ENCODE results near the gene SGK1.
"Not testable (repeated sequence)": the region's sequence is repeated elsewhere in the genome, so short reads cannot be mapped to it uniquely, and the experiment has no call there.

The SGK1 gene

DNA sequence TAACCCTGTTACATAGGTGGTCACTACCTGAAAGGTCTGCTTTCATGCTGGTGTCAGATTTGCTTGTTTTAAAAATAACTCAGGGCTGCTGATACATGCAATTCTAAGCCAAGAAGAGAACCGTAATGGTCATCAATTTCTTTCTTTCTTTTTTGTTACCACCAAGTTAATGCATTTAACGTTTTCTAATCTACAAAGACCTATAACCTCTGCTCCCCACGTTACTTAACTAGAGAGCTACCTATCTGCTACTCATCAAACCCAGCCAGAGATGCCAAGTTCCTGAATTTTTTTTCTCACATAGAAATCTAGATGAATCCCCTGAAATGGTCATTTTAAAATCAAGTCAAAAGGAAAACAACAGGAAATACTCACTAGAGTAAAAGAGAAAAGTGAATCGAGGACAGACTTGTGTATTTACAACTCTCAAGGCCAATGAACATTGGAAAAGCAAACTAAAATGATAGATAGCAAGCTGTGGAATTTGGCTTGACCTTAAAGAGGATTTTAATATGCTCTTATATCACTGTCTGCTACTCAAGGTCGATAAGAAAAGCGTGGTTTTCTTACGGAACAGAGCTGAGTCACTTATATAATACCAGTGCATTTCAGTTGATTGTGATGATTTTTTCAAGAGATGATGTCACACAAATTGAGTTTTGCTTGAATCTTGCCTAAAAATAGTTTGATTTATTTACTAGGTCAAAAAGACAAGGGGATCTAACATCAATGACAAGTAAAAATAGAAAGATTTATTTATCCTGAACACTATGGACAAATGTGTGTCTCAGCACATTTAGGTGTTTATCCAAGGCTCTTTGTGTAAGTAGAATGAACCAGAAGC lies 67.9 kb downstream of the SGK1 start:
- no peak for DNase-seq

DNA sequence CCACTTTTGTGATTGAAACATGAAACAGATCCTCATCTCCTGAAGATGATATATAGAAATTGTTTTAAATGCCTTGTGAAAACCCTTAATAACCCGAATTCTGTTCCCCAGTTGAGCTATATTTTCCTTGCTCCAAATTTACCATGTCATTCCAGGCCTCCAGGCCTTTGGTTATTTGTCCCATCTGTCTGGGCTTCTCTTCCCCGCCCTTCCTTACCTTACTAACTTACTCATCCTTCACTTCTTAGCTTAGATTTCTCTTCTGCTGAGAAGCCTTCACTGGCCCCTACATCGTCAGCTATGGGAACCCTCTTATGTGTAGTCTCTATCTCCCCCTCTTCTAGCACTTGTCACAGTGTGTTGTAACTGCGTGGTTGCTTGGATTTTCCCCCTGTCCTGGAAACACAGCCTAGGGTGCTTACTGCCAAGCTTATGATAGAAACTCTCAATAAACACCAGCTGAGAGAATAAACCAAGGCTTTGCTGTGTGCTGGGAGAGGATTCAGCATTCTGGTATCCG lies 68.6 kb downstream of the SGK1 start:
- DNase-seq: no peak

DNA sequence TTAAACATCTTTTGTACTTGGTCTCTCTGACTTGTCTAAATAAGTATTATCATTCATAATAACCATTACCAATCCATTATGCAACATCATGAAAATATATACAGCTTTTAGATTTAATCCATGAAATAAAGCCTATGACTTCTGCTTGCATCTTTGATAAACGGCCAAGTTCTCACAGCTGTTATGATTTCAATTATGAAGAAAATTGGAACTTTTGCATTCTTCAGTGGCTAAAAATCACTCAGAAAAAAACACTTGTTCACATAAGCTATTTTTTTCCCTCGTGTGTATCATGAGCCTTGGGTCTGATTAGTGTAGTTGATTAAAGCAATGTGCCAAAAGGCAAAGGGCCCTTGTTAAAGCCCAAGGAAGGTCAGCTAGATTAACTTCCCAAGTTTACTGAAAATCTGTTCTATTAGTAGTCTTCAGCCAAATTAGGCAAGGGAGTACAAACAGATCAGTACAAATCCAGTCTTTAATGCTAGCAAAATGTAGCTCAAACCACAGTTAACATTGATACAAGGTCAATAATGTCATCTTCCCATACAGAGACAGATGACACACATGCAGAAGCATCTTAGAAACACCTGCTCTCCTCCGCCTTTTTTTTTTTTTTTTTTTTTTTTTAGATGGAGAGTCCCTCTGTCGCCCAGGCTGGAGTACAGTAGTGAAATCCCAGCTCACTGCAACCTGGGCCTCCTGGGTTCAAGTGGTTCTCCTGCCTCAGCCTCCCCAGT lies 69.9 kb downstream of the SGK1 start:
- no peak for DNase-seq

DNA sequence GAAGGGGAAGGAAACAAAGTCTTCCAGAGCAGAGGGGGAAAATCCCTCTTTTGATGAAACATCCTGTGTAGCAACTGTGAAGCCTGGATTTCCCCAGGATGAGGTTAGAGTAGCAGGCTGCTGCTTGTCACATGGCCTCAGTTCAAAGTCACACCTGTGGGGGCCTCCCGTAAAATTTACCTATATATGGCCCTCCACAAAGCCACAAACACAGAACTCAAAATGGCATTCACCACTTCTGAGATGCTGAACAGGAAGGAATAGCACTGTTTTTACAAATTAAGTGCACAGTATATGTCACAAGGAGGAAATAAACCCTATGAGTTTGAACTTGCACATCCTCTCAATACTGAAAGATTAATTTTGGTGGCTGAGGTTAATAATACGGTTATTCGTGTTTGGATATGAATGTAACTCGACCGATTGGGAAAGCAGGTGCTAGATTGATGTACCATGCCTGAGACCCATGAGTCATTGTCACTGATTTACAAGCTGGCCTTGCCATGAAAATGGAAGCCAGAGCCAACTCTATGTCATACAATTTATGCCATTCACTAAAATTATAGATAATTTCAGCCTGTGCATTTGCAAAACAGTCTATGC lies 70.6 kb downstream of the SGK1 start:
- DNase-seq: no peak

DNA sequence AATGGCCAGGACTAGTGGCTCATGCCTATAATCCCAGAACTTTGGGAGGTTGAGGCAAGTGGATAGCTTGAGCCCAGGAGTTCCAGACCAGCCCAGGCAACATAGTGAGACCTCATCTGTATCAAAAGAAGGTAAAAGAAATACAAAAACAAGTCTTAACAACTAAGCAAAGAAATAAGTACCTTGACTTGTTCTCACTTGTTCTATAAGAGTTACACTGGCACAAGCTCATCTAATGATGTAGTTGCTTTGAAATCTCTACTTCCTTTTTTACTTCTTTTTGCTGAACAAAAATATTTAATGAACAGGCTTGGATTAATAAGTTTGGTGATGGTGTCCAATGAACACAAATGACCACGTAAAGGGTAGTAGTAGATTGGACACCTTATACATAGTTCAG lies 72.2 kb downstream of the SGK1 start:
- DNase-seq: no peak

DNA sequence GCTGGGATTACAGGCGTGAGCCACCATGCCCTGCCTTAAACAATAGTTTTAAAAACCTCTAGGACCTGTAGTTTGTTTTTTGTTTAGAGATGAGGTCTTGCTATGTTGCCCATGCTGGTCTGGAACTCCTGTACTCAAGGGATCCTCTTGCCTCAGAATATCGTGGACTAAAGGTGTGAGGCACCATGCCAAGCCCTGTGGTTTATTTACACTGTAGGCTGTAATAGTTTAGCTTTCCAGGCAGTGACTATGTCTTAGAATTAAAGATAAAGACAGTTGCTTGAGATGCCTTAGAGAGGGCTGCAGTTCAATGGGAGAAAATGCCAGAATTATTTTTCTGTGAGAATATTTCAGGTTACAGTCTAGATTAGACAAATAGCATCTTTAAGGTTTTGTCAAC lies 72.9 kb downstream of the SGK1 start:
- no peak for DNase-seq

DNA sequence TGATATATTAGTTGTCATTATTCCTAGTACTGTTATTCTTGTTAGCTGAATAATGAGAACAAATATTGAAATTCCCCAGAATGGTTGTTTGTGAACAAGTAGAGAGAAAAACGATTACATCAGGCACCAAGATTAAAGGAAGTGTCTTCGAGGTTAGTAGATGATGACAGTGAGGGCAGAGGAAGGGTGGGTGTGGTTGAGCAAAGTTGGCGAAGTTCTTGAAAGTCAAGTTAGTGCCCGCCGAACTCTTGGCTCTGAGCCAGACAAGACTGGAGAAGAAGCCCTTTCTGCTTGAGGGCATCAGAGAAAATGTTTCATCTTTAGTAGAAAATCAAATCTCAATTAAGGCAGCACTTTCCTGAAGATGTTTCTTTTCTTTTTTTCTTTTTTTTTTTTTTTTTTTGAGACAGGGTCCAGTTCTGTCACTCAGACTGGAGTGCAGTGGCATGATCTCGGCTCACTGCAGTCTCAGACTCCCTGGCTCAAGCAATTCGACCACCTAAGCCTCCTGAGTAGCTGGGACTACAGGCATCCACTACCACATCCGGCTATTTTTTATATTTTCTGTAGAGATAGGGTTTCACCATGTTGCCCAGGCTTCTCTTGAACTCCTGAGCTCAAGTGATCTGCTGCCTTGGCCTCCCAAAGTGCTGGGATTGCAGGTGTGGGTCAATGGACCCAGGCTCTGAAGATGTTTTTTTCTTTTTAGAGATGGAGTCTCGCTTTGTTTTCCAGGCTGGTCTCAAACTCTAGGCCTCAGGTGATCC lies 77.1 kb downstream of the SGK1 start:
- no peak for DNase-seq

DNA sequence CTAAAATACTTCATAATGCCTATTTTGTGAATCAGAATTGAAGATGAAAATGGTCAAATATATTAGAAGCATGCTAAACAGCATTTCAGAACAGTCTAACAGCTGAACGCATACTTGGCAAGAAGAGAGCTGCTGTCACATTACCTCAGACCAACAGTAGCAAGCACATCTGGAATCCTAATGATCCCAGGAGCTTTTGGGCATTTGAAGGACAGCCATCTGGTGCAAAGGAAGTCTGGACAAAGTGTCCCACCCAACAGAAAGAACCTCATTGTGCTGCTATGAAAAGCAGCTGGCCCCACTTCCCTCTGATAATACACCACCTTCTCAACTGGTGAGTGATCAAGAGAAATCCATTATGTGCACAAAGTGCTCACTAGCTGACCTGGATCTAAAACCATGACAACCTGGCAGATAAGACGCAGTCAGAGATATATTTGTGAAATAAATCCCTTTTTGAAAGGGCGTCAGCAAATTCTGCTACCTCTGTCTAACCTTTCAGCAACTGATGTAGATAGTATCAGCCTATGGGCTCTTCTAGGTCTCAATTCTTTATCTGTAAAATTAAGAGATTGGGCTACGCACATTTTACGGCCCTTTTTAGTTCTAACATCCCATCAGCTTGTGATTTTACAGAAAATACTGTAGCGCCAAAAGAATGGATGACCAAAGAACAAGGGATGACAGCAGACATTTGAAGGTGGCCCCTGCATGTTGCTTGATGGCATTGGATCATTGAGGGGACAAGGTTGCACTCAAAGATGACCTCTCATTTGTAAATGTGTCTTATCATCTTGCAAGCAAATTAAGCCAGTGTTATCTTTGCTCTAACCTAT lies 78.7 kb downstream of the SGK1 start:
- no peak for DNase-seq

DNA sequence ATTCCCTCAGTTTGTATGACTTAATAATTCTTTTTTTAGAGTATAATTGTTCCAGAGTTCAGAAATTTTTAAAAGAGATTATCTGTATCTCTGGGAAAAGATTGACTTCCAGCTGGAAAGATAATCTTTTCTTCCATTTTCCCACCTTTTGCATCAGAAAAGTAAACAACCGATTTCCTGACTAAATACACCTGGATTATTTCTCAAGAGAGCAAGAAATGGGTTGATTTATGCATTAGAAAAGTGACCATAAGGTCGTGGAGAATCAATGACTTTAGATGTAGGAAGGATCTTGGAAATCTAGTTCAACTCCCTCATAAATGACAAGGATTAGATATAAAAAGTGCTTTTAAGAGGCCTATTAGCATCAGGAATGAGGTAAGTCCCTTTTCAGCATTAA lies 79.9 kb downstream of the SGK1 start:
- no peak for DNase-seq

DNA sequence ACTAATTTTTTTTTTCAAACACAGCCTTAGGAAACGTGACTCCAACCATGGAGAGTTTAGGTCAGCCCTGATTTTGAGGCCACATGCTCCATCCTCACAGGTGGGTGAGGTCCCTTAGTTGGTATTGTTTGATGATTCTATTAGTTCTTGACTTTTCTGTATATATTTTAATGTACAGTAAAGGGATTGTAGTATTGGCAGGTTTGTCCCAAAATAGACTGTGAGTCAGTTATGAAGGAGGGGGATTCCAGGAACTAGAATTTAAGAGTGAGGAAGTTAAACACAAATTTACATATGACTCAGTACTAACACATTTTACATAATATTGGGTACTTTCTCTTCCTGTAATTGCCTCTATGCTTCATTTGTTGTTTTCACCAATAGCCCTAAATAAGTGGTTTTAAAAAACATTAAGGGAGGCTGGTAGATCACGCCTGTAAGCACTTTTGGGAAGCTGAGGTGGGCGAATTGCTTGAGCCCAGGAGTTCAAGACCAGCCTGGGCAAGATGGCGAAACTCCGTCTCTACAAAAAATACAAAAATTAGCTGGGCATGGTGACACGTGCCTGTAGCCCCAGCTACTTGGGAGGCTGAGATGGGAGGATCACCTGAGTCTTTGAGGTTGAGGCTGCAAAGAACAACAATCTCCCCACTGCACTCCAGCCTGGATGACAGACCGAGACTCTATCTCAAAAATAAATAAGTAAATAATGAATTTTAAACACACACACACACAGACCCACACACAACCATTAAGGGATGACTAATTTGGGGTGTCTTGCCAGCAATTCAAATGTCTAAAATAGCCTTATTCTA lies 81.8 kb downstream of the SGK1 start:
- no peak for DNase-seq

DNA sequence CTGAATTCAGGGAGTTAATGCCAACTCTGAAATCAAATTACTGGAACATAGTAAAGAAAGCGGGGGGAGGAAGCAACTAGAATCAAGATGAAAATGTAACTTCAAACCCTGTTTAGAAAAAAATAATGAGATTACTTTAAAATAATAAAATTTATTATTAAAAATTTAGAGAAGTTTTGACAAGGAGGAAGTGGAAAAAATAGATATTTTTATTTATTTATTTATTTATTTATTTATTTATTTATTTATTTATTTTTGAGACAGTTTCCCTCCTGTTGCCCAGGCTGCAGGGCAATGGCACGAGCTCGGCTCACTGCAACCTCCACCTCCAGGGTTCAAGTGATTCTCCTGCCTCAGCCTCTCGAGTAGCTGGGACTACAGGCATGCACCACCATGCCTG lies 82.6 kb downstream of the SGK1 start:
- not testable (repeated sequence) for DNase-seq

DNA sequence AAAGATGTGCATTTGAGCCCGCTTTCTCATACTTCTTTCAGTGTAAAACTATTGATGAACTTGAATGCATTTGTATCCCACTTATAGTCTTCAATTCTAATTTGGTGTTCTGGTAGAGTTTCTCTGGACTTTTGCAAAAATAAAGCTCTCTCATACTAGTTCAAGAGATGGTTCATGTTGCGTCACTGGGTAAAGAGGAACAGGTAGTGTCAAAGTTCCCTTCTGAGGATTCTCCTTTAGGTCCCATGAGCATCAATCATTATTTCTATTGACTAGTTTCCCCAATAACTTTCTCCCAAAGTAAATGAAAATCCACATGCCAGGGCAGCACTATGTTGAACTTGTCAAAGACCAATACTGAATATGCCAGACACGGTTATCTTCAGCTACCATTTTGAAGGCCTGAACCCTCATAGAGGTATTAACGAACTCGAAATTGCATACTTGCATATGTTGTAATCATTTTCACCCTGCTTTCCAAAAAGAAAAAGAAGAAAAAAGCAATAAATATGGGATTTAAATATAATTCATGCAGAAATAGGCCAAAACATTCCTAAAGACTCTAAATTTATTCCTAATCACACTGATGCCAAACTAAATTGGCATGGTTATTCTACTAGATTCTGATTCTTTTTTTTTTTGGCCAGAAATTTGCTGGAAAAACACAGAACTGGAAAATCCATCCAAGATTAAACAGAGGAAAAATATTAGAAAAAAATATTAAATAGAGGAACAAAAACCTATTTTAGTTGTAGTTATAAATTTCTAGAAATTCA lies 84.5 kb downstream of the SGK1 start:
- no peak for DNase-seq

DNA sequence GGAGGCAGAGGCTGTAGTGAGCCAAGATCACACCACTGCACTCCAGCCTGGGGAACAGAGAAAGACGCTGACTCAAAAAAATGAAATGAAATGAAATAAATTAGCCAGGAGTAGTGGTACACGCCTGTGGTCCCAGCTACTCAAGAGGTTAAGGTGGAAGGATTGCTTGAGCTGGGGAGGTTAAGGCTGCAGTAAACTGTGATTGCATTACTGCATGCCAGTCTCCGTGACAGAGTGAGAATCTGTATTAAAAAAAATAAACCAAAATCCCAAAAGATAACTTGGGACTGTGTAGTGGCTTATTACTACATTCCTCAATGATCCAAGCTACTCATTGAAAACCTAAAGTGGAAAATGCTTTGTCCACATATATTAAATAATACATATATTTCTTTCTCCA lies 87.0 kb downstream of the SGK1 start:
- DNase-seq: no peak

DNA sequence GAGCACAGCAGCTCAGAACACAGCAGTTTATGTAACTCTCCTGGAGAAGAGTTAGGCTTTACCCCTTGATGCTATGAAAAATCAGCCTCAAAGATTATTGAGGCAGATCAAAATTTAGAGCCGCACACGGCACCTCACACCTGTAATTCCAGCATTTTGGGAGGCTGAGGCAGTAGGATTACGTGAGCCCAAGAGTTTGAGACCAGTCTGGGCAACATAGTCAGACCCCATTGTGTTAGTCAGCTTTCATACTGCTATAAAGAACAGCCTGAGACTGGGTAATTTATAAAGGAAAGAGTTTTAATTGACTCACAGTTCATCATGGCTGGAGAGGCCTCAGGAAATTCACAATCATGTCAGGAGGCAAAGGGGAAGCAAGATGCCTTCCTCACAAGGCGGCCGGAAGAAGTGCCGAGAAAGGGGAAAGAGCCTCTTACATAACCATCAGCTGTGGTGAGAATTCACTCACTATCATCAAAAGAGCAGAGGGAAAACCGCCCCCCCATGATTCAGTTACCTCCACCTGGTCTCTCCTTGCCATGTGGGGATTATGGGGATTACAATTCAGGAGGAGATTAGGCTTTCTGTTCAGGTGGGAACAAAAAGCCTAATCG lies 87.7 kb downstream of the SGK1 start:
- no peak for DNase-seq

DNA sequence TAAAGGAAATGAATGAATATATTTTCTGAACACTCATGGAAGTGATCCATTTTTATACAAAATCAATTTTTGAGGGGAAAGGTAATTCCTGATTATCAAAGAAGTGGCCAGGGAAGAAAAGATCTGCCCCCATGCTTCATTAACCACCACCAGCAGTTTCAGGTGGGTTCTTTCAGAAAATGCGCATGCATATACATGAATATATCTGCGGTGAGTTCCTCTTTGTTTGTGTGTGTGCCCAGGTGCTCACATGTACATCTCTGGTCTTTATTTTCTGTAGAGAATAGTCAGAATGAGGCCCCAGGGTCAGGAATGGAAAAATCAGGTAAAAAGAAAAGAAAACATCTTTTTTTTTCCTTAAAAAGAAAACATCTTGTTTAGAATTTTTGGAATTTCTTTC lies 88.4 kb downstream of the SGK1 start:
- no peak for DNase-seq

DNA sequence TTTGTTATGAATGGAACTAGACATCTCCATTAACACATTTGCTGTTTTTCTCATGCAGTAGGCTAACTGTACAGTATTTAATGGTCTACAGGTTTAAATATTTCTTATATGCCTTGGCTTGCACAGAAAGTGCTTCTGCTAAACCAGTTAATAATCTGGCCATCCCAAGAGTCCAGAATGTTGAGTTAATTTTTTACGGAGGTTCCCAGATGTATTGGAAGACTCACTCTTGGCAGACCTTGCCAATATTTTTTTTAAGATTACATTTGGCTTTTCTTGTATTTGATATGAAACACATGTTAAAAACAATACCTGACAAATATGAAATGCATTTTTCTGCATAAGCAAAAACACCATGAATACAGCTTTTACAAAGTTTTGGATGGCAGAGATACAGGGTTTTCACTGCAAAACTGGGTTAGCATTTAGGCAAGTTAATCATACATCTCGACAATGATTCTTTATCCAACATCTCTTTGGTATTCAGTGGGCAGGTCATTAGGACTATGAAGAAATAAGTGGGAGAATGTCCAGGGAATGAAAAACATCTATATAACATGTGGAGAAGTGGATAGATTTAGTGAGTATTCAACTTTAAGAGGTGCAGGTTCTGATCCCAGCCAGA lies 94.0 kb downstream of the SGK1 start:
- no peak for DNase-seq

DNA sequence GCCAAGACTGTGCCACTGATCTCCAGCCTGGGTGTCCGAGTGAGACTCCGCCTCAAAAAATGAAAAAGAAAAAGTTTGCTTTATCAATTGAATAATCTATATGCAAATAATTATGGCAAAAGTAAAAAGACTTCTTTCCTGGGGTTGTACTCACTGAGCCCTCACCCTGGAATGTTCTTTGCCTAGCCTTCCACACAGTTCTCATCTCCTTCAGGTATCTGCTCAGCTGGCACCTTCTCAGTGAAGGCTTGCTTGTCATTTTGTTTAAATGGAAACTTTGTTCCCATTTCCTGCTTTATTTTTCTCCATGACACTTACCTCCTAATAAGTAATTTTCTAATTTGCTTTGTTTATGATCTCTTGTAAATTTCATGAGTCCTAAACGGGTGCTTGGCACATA lies 96.7 kb downstream of the SGK1 start:
- DNase-seq: no peak

DNA sequence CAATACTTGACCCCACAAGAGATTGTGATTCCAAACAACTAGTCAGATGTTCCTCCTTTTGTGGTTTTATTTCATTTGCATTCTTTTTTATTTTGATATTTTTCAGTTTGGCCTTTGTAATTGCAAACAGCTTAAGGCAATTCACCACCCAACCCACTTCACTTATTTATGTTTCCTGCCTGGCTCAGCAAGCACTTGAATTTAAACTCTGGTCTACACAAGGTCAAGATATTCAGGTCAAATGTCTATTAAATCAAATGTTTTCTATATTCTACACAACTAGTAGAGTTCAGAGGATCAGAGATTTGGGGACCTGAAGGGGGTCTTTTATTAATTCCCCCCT lies 100.1 kb downstream of the SGK1 start:
- no peak for DNase-seq

DNA sequence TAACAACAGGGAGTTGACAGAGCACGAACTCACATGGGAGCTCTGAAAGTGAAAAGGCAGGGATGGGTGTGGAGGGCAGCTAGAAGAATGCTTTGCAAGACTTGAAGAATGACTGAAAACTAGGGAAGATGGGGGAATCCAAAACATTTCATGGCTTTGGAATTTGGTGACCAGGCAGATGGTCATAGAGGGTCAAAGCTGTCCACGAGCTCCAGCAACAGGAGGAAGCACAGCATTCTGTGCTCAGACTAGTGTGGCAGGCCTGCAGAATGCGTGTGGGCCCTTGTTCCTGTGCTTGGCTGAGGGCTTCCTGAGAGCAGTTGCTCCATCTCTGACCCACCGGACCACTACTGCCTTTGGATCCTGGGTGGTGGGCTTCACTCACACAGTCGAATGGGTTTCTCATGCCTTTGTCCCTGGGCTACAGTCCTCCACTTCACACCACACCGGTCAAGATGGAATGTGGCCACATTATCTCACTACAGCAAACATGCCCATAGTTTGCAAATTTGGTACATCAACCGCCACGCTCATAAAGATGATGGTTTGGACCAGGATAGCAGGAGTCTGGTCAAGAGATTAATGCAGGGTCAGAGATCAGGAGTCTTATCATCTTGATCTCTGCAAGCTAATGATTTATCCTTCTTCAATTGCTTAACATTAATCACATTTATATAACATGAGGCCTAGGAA lies 100.7 kb downstream of the SGK1 start:
- DNase-seq: no peak
